ENCODE data around the gene EEF2K.
"Not testable (repeated sequence)": the region's sequence is repeated elsewhere in the genome, so short reads cannot be mapped to it uniquely, and the experiment has no call there.

Gene EEF2K

GRCh38 chr16:22206013-22206841 is at the start of gene EEF2K:
Gene EEF2K (plus strand): TSS chr16:22206278. CDS start chr16:22225730, 19,452 bp downstream.
- in situ Hi-C loops (cut with HindIII; ENCODE audit: low pct_ligation_motif_present, low pct_unique_long_range_greater_than_20kb, low sequenced_read_pairs) = no loop called here
- peak; percentile 99 for DNase-seq

GRCh38 chr16:22161401-22161800 is 44.7 kb upstream of the EEF2K start:
- no peak for DNase-seq
- in situ Hi-C loops (cut with HindIII; ENCODE audit: low pct_ligation_motif_present, low pct_unique_long_range_greater_than_20kb, low sequenced_read_pairs) = no loop called here

- in situ Hi-C loops (cut with HindIII; ENCODE audit: low pct_ligation_motif_present, low pct_unique_long_range_greater_than_20kb, low sequenced_read_pairs) = no loop called here
- DNase-seq = no peak
Measured at GRCh38 chr16:22161999-22162655, 44.0 kb upstream of the EEF2K start, which contains the start of gene SDR42E2. Gene SDR42E2 (plus strand): TSS chr16:22162506. CDS start chr16:22165583, 3,077 bp downstream.

- in situ Hi-C loops (cut with HindIII; ENCODE audit: low pct_ligation_motif_present, low pct_unique_long_range_greater_than_20kb, low sequenced_read_pairs) = no loop called here
- no peak for DNase-seq
Measured at GRCh38 chr16:22162656-22163009, 43.4 kb upstream of the EEF2K start.

- no peak for DNase-seq
- in situ Hi-C loops (cut with HindIII; ENCODE audit: low pct_ligation_motif_present, low pct_unique_long_range_greater_than_20kb, low sequenced_read_pairs) = no loop called here
Measured at GRCh38 chr16:22163806-22164205, 42.3 kb upstream of the EEF2K start.

GRCh38 chr16:22164482-22164881 is 41.6 kb upstream of the EEF2K start:
- in situ Hi-C loops (cut with HindIII; ENCODE audit: low pct_ligation_motif_present, low pct_unique_long_range_greater_than_20kb, low sequenced_read_pairs) = no loop called here
- DNase-seq = no peak

GRCh38 chr16:22165508-22166285 is 40.4 kb upstream of the EEF2K start:
- in situ Hi-C loops (cut with HindIII; ENCODE audit: low pct_ligation_motif_present, low pct_unique_long_range_greater_than_20kb, low sequenced_read_pairs) = no loop called here
- DNase-seq = no peak

GRCh38 chr16:22171953-22172352 is 34.1 kb upstream of the EEF2K start:
- in situ Hi-C loops (cut with HindIII; ENCODE audit: low pct_ligation_motif_present, low pct_unique_long_range_greater_than_20kb, low sequenced_read_pairs) = no loop called here
- no peak for DNase-seq

- DNase-seq; in situ Hi-C loops (cut with HindIII; ENCODE audit: low pct_ligation_motif_present, low pct_unique_long_range_greater_than_20kb, low sequenced_read_pairs): not testable (repeated sequence)
Measured at GRCh38 chr16:22172642-22173041, 33.4 kb upstream of the EEF2K start.

GRCh38 chr16:22174642-22175041 is 31.4 kb upstream of the EEF2K start:
- no peak for DNase-seq
- in situ Hi-C loops (cut with HindIII; ENCODE audit: low pct_ligation_motif_present, low pct_unique_long_range_greater_than_20kb, low sequenced_read_pairs) = loop anchor here (25.0 kb wide), 2 partner anchors 87 to 162 kb away; partner anchors contain the start of genes MOSMO, PDZD9 and VWA3A

GRCh38 chr16:22177968-22178930 is 27.8 kb upstream of the EEF2K start:
- in situ Hi-C loops (cut with HindIII; ENCODE audit: low pct_ligation_motif_present, low pct_unique_long_range_greater_than_20kb, low sequenced_read_pairs) = loop anchor here (25.0 kb wide), 2 partner anchors 91 to 166 kb away; partner anchors contain the start of genes MOSMO, PDZD9 and VWA3A
- DNase-seq = no peak

GRCh38 chr16:22181426-22181825 is 24.7 kb upstream of the EEF2K start:
- DNase-seq = no peak
- in situ Hi-C loops (cut with HindIII; ENCODE audit: low pct_ligation_motif_present, low pct_unique_long_range_greater_than_20kb, low sequenced_read_pairs) = loop anchor here (25.0 kb wide), 2 partner anchors 94 to 169 kb away; partner anchors contain the start of genes MOSMO, PDZD9 and VWA3A

- no peak for DNase-seq
- in situ Hi-C loops (cut with HindIII; ENCODE audit: low pct_ligation_motif_present, low pct_unique_long_range_greater_than_20kb, low sequenced_read_pairs) = loop anchor here (25.0 kb wide), 2 partner anchors 95 to 170 kb away; partner anchors contain the start of genes MOSMO, PDZD9 and VWA3A
Measured at GRCh38 chr16:22181843-22182242, 24.2 kb upstream of the EEF2K start.

- DNase-seq = no peak
Measured at GRCh38 chr16:22183335-22183734, 22.7 kb upstream of the EEF2K start.

GRCh38 chr16:22183901-22184614 is 22.0 kb upstream of the EEF2K start:
- in situ Hi-C loops (cut with HindIII; ENCODE audit: low pct_ligation_motif_present, low pct_unique_long_range_greater_than_20kb, low sequenced_read_pairs) = loop anchor here (25.0 kb wide), 2 partner anchors 97 to 172 kb away; partner anchors contain the start of genes MOSMO, PDZD9 and VWA3A
- no peak for DNase-seq

More at GRCh38 chr16:22183335-22183734, 22.7 kb upstream of the EEF2K start:
- in situ Hi-C loops (cut with HindIII; ENCODE audit: low pct_ligation_motif_present, low pct_unique_long_range_greater_than_20kb, low sequenced_read_pairs) = loop anchor here (25.0 kb wide), 2 partner anchors 96 to 171 kb away; partner anchors contain the start of genes MOSMO, PDZD9 and VWA3A

- DNase-seq = no peak
- in situ Hi-C loops (cut with HindIII; ENCODE audit: low pct_ligation_motif_present, low pct_unique_long_range_greater_than_20kb, low sequenced_read_pairs) = loop anchor here (25.0 kb wide), 2 partner anchors 97 to 172 kb away; partner anchors contain the start of genes MOSMO, PDZD9 and VWA3A
Measured at GRCh38 chr16:22184615-22184968, 21.5 kb upstream of the EEF2K start.

GRCh38 chr16:22186517-22186916 is 19.6 kb upstream of the EEF2K start:
- in situ Hi-C loops (cut with HindIII; ENCODE audit: low pct_ligation_motif_present, low pct_unique_long_range_greater_than_20kb, low sequenced_read_pairs) = loop anchor here (25.0 kb wide), 2 partner anchors 99 to 174 kb away; partner anchors contain the start of genes MOSMO, PDZD9 and VWA3A
- DNase-seq = no peak
